CD4-positive, alpha-beta memory T cell (primary cell): ENCODE measurements around the gene DRAXIN. TPM values are rescaled to one million over a fixed set of nuclear protein-coding genes. Genes with fewer than 3 reads are reported as not detected.

ENCODE experiments used
- CTCF ChIA-PET: fragments of 350-600 bp; sonication (Branson Sonifier 250); formaldehyde crosslinking; loops from one replicate; lab custom pipeline; 2021; ENCODE audit warnings: inconsistent platforms; ENCODE audit not compliant: partially characterized antibody; lab: Charles Lee
- POLR2A ChIA-PET: fragments of 350-600 bp; sonication (Branson Sonifier 250); formaldehyde crosslinking; loops from one replicate; lab custom pipeline; 2021; ENCODE audit not compliant: partially characterized antibody; lab: Charles Lee
- DNase-seq, 5 donors: peaks; one replicate each; pipeline versions ENCODE4 v3.0.0 to v3.0.0-alpha.2; 2020 to 2022; ENCODE audit warnings: mixed read lengths in 1 of 5
- H3K27ac ChIP-seq: one replicate; pipeline ENCODE4 v1.7.0; 2013; ENCODE audit warnings: low read depth, low read length
- H3K27me3 ChIP-seq: 2 replicates; pipeline ENCODE4 v1.7.0; 2013; ENCODE audit warnings: mild to moderate bottlenecking, low read length, moderate library complexity; ENCODE audit not compliant: insufficient read depth
- H3K36me3 ChIP-seq: 2 replicates; pipeline ENCODE4 v1.7.0; 2013; ENCODE audit warnings: mild to moderate bottlenecking, low read length, moderate library complexity; ENCODE audit not compliant: insufficient read depth
- H3K4me1 ChIP-seq: 2 replicates; pipeline ENCODE4 v1.7.0; 2013; ENCODE audit warnings: mild to moderate bottlenecking, low read length, moderate library complexity; ENCODE audit not compliant: insufficient read depth
- H3K4me3 ChIP-seq, 2 donors: one replicate each; pipeline ENCODE4 v1.7.0; 2013; ENCODE audit warnings: low read length in 2 of 2, mild to moderate bottlenecking in 1 of 2
- H3K9me3 ChIP-seq, 2 donors: one replicate each; pipeline ENCODE4 v1.7.0; 2013; ENCODE audit warnings: low read length in 2 of 2, control low read depth in 1 of 2; ENCODE audit not compliant: control insufficient read depth in 1 of 2
- H3K27ac Mint-ChIP-seq, 7 donors: one replicate each; pipeline ENCODE4 v1.8.0; 2020 to 2021; ENCODE audit warnings: mixed read lengths in 7 of 7, mild to moderate bottlenecking in 6 of 7, inconsistent platforms in 3 of 7, moderate library complexity in 3 of 7
- H3K27me3 Mint-ChIP-seq, 2 donors: one replicate each; pipeline ENCODE4 v1.8.0; 2020 to 2021; ENCODE audit warnings: mixed read lengths in 2 of 2
- H3K36me3 Mint-ChIP-seq, 2 donors: one replicate each; pipeline ENCODE4 v1.8.0; 2020 to 2021; ENCODE audit warnings: mixed read lengths in 2 of 2, inconsistent platforms in 1 of 2, mild to moderate bottlenecking in 1 of 2
- H3K4me1 Mint-ChIP-seq, 4 donors: one replicate each; pipeline ENCODE4 v1.8.0; 2020 to 2021; ENCODE audit warnings: mixed read lengths in 4 of 4, mild to moderate bottlenecking in 1 of 4
- H3K4me3 Mint-ChIP-seq, 8 donors: one replicate each; pipeline ENCODE4 v1.8.0; 2020 to 2021; ENCODE audit warnings: mixed read lengths in 8 of 8, mild to moderate bottlenecking in 7 of 8, moderate library complexity in 6 of 8, inconsistent platforms in 3 of 8
- H3K9me3 Mint-ChIP-seq, 8 donors: one replicate each; pipeline ENCODE4 v1.8.0; 2020 to 2021; ENCODE audit warnings: mixed read lengths in 8 of 8, mild to moderate bottlenecking in 5 of 8, inconsistent platforms in 3 of 8, moderate library complexity in 1 of 8
- intact Hi-C: fragments of 100-400 bp; cut with micrococcal nuclease; formaldehyde crosslinking; loops from one replicate; pipeline ENCODE4 v1.15.1; 2023
- polyA plus RNA-seq, 2 donors: library from polyadenylated mRNA; unstranded; fragments of 300-500 nt; fragmentation: Illumina TruSeq; gene quantifications; one replicate each; pipeline ENCODE4 v1.2.3, GENCODE V29; 2021
- total RNA-seq, 2 experiments: library from RNA; stranded (reverse); gene quantifications; one replicate each; pipeline ENCODE4 v1.2.3, GENCODE V29; 2021

The DRAXIN gene
- total and polyA plus RNA-seq, 4 experiments from 2014 or later: 0.07 to 0.23 (median 0.17) TPM; not detected in 1

- Mint-ChIP-seq H3K4me1 (peaks cover 10 to 25% (median 18%) of the 10 kb centered on the region in 4 donors), H3K4me3 (peak overlapping the region; percentile 65 to 99 (median 95)), H3K9me3 (peaks cover 0 to 1% (median 0%) of the 10 kb centered on the region in 8 donors), H3K36me3 (peaks cover 0 to 3% of the 10 kb centered on the region in 2 donors), H3K27me3 (peaks cover 2 to 5% of the 10 kb centered on the region in 2 donors), H3K27ac (peak overlapping the region in 4 of 7 donors; percentile 30 to 91 (median 50))
- Histone ChIP-seq H3K4me3 (no peak overlapping the region), H3K4me1 (peaks cover 21% of the 10 kb centered on the region), H3K27ac (no peak overlapping the region), H3K27me3 (no peaks in the 10 kb centered on the region), H3K36me3 (peaks cover under 1% of the 10 kb centered on the region), H3K9me3 (no peaks in the 10 kb centered on the region)
- ChIA-PET POLR2A (interaction anchor here (0.8 to 3.7 kb wide), 9 partner anchors 9 to 226 kb away, joined by 3 to 40 read pairs (median 8); partner anchors contain the start of genes FBXO2, FBXO44 and FBXO6), CTCF (interaction anchor here (0.6 to 3.0 kb wide), 7 partner anchors 13 to 409 kb away, joined by 3 to 28 read pairs (median 4); partner anchors contain the start of genes FBXO6 and UBIAD1)
- DNase-seq: no peak
- intact Hi-C loops: loop anchor here (5.0 kb wide), 3 partner anchors 35 to 125 kb away; partner anchors contain the start of genes CLCN6 and MTHFR
Observed at GRCh38 chr1:11682287-11682771, 9.2 kb upstream of the DRAXIN start.

GRCh38 chr1:11682799-11683198 is 8.7 kb upstream of the DRAXIN start:
- intact Hi-C loops: loop anchor here (5.0 kb wide), 3 partner anchors 35 to 125 kb away; partner anchors contain the start of genes CLCN6 and MTHFR
- H3K36me3 ChIP-seq: no peaks in the 10 kb centered on the region
- no peaks in the 10 kb centered on the region for H3K27me3 ChIP-seq
- H3K4me3 ChIP-seq: no peak overlapping the region
- H3K27me3 Mint-ChIP-seq: peaks cover 5 to 8% of the 10 kb centered on the region in 2 donors
- H3K9me3 Mint-ChIP-seq: peaks cover 0 to 1% (median 0%) of the 10 kb centered on the region in 8 donors
- no peak overlapping the region for H3K27ac ChIP-seq
- peak overlapping the region in 1 of 8 donors; percentile 41 for H3K4me3 Mint-ChIP-seq
- DNase-seq: no peak
- H3K9me3 ChIP-seq: no peaks in the 10 kb centered on the region
- H3K4me1 Mint-ChIP-seq: peaks cover 10 to 25% (median 18%) of the 10 kb centered on the region in 4 donors
- peaks cover 0 to 3% of the 10 kb centered on the region in 2 donors for H3K36me3 Mint-ChIP-seq
- H3K4me1 ChIP-seq: peaks cover 21% of the 10 kb centered on the region
- H3K27ac Mint-ChIP-seq: peak overlapping the region in 1 of 7 donors; percentile 37
- ChIA-PET POLR2A (interaction anchor here (1.0 to 3.7 kb wide), 5 partner anchors 9 to 226 kb away, joined by 3 to 40 read pairs (median 14); partner anchors contain the start of gene FBXO6), CTCF (interaction anchor here (0.6 to 3.0 kb wide), 5 partner anchors 18 to 410 kb away, joined by 3 to 28 read pairs (median 5); partner anchors contain the start of genes FBXO6 and UBIAD1)

GRCh38 chr1:11684070-11684469 is 7.4 kb upstream of the DRAXIN start:
- peaks cover 0 to 2% of the 10 kb centered on the region in 2 donors for H3K36me3 Mint-ChIP-seq
- no peak overlapping the region for H3K4me3 ChIP-seq
- no peak overlapping the region for H3K4me3 Mint-ChIP-seq
- no peak overlapping the region for H3K27ac ChIP-seq
- H3K4me1 ChIP-seq: peaks cover 18% of the 10 kb centered on the region
- H3K27me3 ChIP-seq: no peaks in the 10 kb centered on the region
- peak overlapping the region in 1 of 7 donors; percentile 35 for H3K27ac Mint-ChIP-seq
- H3K9me3 ChIP-seq: no peaks in the 10 kb centered on the region
- no peak for DNase-seq
- intact Hi-C loops: loop anchor here (5.0 kb wide), 3 partner anchors 33 to 123 kb away; partner anchors contain the start of genes CLCN6 and MTHFR
- ChIA-PET POLR2A (no interaction called here), CTCF (no interaction called here)
- H3K27me3 Mint-ChIP-seq: peaks cover 9 to 11% of the 10 kb centered on the region in 2 donors
- H3K9me3 Mint-ChIP-seq: peaks cover 0 to 1% (median 0%) of the 10 kb centered on the region in 8 donors
- H3K4me1 Mint-ChIP-seq: peaks cover 7 to 19% (median 14%) of the 10 kb centered on the region in 4 donors
- H3K36me3 ChIP-seq: no peaks in the 10 kb centered on the region

GRCh38 chr1:11685210-11685752 is 6.2 kb upstream of the DRAXIN start:
- Mint-ChIP-seq H3K4me3 (no peak overlapping the region), H3K4me1 (peaks cover 5 to 15% (median 9%) of the 10 kb centered on the region in 4 donors), H3K9me3 (peaks cover 0 to 1% (median 0%) of the 10 kb centered on the region in 8 donors), H3K27me3 (peaks cover 16 to 18% of the 10 kb centered on the region in 2 donors), H3K36me3 (peaks cover 0 to 2% of the 10 kb centered on the region in 2 donors), H3K27ac (no peak overlapping the region)
- no peaks in the 10 kb centered on the region for H3K36me3 ChIP-seq
- no peaks in the 10 kb centered on the region for H3K9me3 ChIP-seq
- peaks cover 12% of the 10 kb centered on the region for H3K4me1 ChIP-seq
- no peak for DNase-seq
- H3K27ac ChIP-seq: no peak overlapping the region
- POLR2A ChIA-PET: interaction anchor here (0.9 to 1.1 kb wide), 2 partner anchors 10 to 22 kb away, joined by 3 to 4 read pairs; partner anchors contain the start of gene FBXO6
- no peak overlapping the region for H3K4me3 ChIP-seq
- H3K27me3 ChIP-seq: no peaks in the 10 kb centered on the region
- CTCF ChIA-PET: interaction anchor here (1.1 to 1.5 kb wide), 3 partner anchors 9 to 34 kb away, joined by 3 to 4 read pairs (median 4); no protein-coding TSS in a partner anchor
- intact Hi-C loops: no loop called here

GRCh38 chr1:11688506-11688905 is 3.0 kb upstream of the DRAXIN start:
- no peaks in the 10 kb centered on the region for H3K27me3 ChIP-seq
- H3K27ac ChIP-seq: no peak overlapping the region
- Mint-ChIP-seq H3K9me3 (peaks cover 0 to 2% (median 0%) of the 10 kb centered on the region in 8 donors), H3K36me3 (no peaks in the 10 kb centered on the region), H3K4me1 (peaks cover 13 to 26% (median 21%) of the 10 kb centered on the region in 4 donors), H3K27me3 (peaks cover 25 to 31% of the 10 kb centered on the region in 2 donors), H3K4me3 (no peak overlapping the region), H3K27ac (no peak overlapping the region)
- no peak for DNase-seq
- H3K36me3 ChIP-seq: no peaks in the 10 kb centered on the region
- intact Hi-C loops: no loop called here
- H3K9me3 ChIP-seq: no peaks in the 10 kb centered on the region
- ChIA-PET POLR2A (no interaction called here), CTCF (no interaction called here)
- peaks cover 27% of the 10 kb centered on the region for H3K4me1 ChIP-seq
- H3K4me3 ChIP-seq: no peak overlapping the region

GRCh38 chr1:11690397-11691301 is 861 bp upstream of the DRAXIN start:
- POLR2A ChIA-PET: interaction anchor here (1.2 to 1.3 kb wide), 3 partner anchors 9 to 29 kb away, joined by 3 to 6 read pairs (median 4); partner anchors contain the start of genes FBXO6 and MAD2L2
- Histone ChIP-seq H3K4me1 (peaks cover 27% of the 10 kb centered on the region), H3K27me3 (no peaks in the 10 kb centered on the region), H3K9me3 (no peaks in the 10 kb centered on the region), H3K4me3 (no peak overlapping the region), H3K36me3 (no peaks in the 10 kb centered on the region), H3K27ac (no peak overlapping the region)
- H3K4me1 Mint-ChIP-seq: peaks cover 15 to 31% (median 25%) of the 10 kb centered on the region in 4 donors
- peaks cover 0 to 2% (median 0%) of the 10 kb centered on the region in 8 donors for H3K9me3 Mint-ChIP-seq
- H3K4me3 Mint-ChIP-seq: peak overlapping the region in 7 of 8 donors; percentile 54 to 82 (median 69)
- H3K36me3 Mint-ChIP-seq: no peaks in the 10 kb centered on the region
- H3K27ac Mint-ChIP-seq: peak overlapping the region in 1 of 7 donors; percentile 66
- no peak for DNase-seq
- intact Hi-C loops: no loop called here
- CTCF ChIA-PET: interaction anchor here (1.1 to 1.5 kb wide), 2 partner anchors 20 to 37 kb away, joined by 3 to 5 read pairs; partner anchors contain the start of gene FBXO2
- peaks cover 28 to 36% of the 10 kb centered on the region in 2 donors for H3K27me3 Mint-ChIP-seq
